Fibroblast of villous mesenchyme (primary cell): ENCODE measurements around the gene MRFAP1. TPM values are rescaled to one million over a fixed set of nuclear protein-coding genes. Genes with fewer than 3 reads are reported as not detected.
A peak's percentile ranks its signal among the peaks of the same experiment; 100 is the strongest.

Experiments
- DNase-seq: peaks from one replicate; pipeline ENCODE4 v3.0.0-alpha.2; 2010; ENCODE audit warnings: low read depth
- H3K4me3 ChIP-seq: 2 replicates; pipeline ENCODE4 v1.5.1; 2011; ENCODE audit warnings: low read depth, mild to moderate bottlenecking, low read length
- CTCF ChIP-seq: IDR thresholded peaks from 2 replicates; pipeline ENCODE4 v1.5.1; 2012; ENCODE audit warnings: low read depth, mild to moderate bottlenecking, low read length; ENCODE audit not compliant: insufficient read depth
- total RNA-seq: library from RNA; depleted of rRNA; stranded (reverse); fragments of >200 nt; gene quantifications from 2 replicates; pipeline ENCODE4 v1.2.3, GENCODE V29; 2012

The MRFAP1 gene
- total RNA-seq, 1 donor: 127 TPM

GRCh38 chr4:6634746-6635145 is 5.7 kb upstream of the MRFAP1 start:
- TF ChIP-seq CTCF: no peak
- DNase-seq: no peak
- no peak overlapping the region for H3K4me3 ChIP-seq

GRCh38 chr4:6639137-6639680 is 1.3 kb upstream of the MRFAP1 start:
- no peak for DNase-seq
- TF ChIP-seq CTCF: no peak
- no peak overlapping the region for H3K4me3 ChIP-seq

- DNase-seq: peak; percentile 48
- peak; percentile 1 for TF ChIP-seq CTCF
- H3K4me3 ChIP-seq: peak overlapping the region; percentile 77
These were observed 882 bp downstream of the MRFAP1 start for GRCh38 chr4:6641164-6641970.

- peak overlapping the region; percentile 77 for H3K4me3 ChIP-seq
- DNase-seq: peak; percentile 34
- TF ChIP-seq CTCF: no peak
These were observed 1.5 kb downstream of the MRFAP1 start for GRCh38 chr4:6641971-6642320.

- TF ChIP-seq CTCF: no peak
- no peak overlapping the region for H3K4me3 ChIP-seq
- no peak for DNase-seq
These were observed 2.8 kb downstream of the MRFAP1 start for GRCh38 chr4:6643141-6643847.

GRCh38 chr4:6644792-6645530 is 4.5 kb downstream of the MRFAP1 start:
- no peak for TF ChIP-seq CTCF
- H3K4me3 ChIP-seq: no peak overlapping the region
- DNase-seq: no peak
